HepG2 (cell line): ENCODE data around the gene MINDY1. TPM values are rescaled to one million over a fixed set of nuclear protein-coding genes. Genes with fewer than 3 reads are reported as not detected.

Experiments used
- CCDC6 ChIP-seq: sonication (generic); formaldehyde crosslinking; IDR thresholded peaks from 2 replicates; pipeline ENCODE4 v1.8.1; 2022; ENCODE audit warnings: mild to moderate bottlenecking, missing genetic modification reagents, moderate library complexity
- GTF2F1 ChIP-seq: fragments of 150-350 bp; IDR thresholded peaks from 2 replicates; pipeline ENCODE4 v1.6.1; 2014; ENCODE audit warnings: low read length
- JDP2 ChIP-seq: sonication (generic); formaldehyde crosslinking; IDR thresholded peaks from 2 replicates; pipeline ENCODE4 v1.8.1; 2022; ENCODE audit warnings: missing genetic modification reagents, borderline replicate concordance
- KLF6 ChIP-seq: IDR thresholded peaks from 2 replicates; pipeline ENCODE4 v1.8.0; 2016; ENCODE audit warnings: missing biosample characterization, missing genetic modification reagents
- MED13 ChIP-seq: sonication (generic); formaldehyde crosslinking; IDR thresholded peaks from 2 replicates; pipeline ENCODE4 v1.5.0; 2020; ENCODE audit warnings: missing genetic modification reagents
- NFKBIZ ChIP-seq: IDR thresholded peaks from 2 replicates; pipeline ENCODE4 v1.6.1; 2018; ENCODE audit warnings: missing genetic modification reagents, missing compliant biosample characterization
- NR2C2 ChIP-seq: sonication (generic); formaldehyde crosslinking; IDR thresholded peaks from 2 replicates; pipeline ENCODE4 v1.4.0; 2020; ENCODE audit warnings: missing genetic modification reagents, mild to moderate bottlenecking, moderate library complexity, borderline replicate concordance
- PATZ1 ChIP-seq: sonication (generic); formaldehyde crosslinking; IDR thresholded peaks from 2 replicates; pipeline ENCODE4 v1.4.0; 2020; ENCODE audit warnings: missing genetic modification reagents
- PRDM15 ChIP-seq: sonication (generic); formaldehyde crosslinking; IDR thresholded peaks from 2 replicates; pipeline ENCODE4 v1.4.0; 2020; ENCODE audit warnings: missing genetic modification reagents
- TBX3 ChIP-seq: fragments of 450-650 bp; IDR thresholded peaks from 2 replicates; pipeline ENCODE4 v1.6.1; 2017; ENCODE audit warnings: antibody characterized with exemption, mild to moderate bottlenecking, inconsistent platforms, borderline replicate concordance
- XBP1 ChIP-seq: sonication (generic); formaldehyde crosslinking; IDR thresholded peaks from 2 replicates; pipeline ENCODE4 v1.5.0; 2020; ENCODE audit warnings: missing genetic modification reagents
- ZBTB33 ChIP-seq: sonication (generic); formaldehyde crosslinking; IDR thresholded peaks from 2 replicates; pipeline ENCODE4 v1.4.0; 2020; ENCODE audit warnings: missing genetic modification reagents
- ZNF414 ChIP-seq: sonication (generic); formaldehyde crosslinking; IDR thresholded peaks from 2 replicates; pipeline ENCODE4 v1.5.0; 2020; ENCODE audit warnings: missing genetic modification reagents
- ZNF558 ChIP-seq: sonication (generic); formaldehyde crosslinking; IDR thresholded peaks from 2 replicates; pipeline ENCODE4 v1.9.0; 2022; ENCODE audit warnings: mild to moderate bottlenecking, missing genetic modification reagents, borderline replicate concordance
- ZNF788 ChIP-seq: sonication (generic); formaldehyde crosslinking; IDR thresholded peaks from 2 replicates; pipeline ENCODE4 v1.5.0; 2020; ENCODE audit warnings: mild to moderate bottlenecking, missing genetic modification reagents, borderline replicate concordance
- ZSCAN5A ChIP-seq: sonication (generic); formaldehyde crosslinking; IDR thresholded peaks from 2 replicates; pipeline ENCODE4 v1.8.0; 2022; ENCODE audit warnings: mild to moderate bottlenecking, missing genetic modification reagents, borderline replicate concordance
- ZZZ3 ChIP-seq: sonication (generic); formaldehyde crosslinking; IDR thresholded peaks from 2 replicates; pipeline ENCODE4 v1.4.0; 2020; ENCODE audit warnings: missing genetic modification reagents, mild to moderate bottlenecking, borderline replicate concordance
- polyA plus RNA-seq, 8 experiments: library from polyadenylated mRNA; depleted of rRNA in 3 of 8; stranded (reverse) in 7 of 8; unstranded in 1 of 8; fragments of >200 nt; fragmentation: Illumina TruSeq in 4 of 8; extraction: Trizol in 4 of 8; gene quantifications; 2 replicates each; pipeline versions ENCODE4 v1.2.1 to v1.2.3, GENCODE V29; 2011 to 2016; ENCODE audit warnings: low read depth in 4 of 8, missing spikeins in 1 of 8, mixed read lengths in 1 of 8; ENCODE audit not compliant: insufficient read depth in 1 of 8
- total RNA-seq, 5 experiments: library from RNA; depleted of rRNA; stranded (reverse); fragments of >200 nt; fragmentation: Illumina TruSeq; extraction: Trizol; gene quantifications; 2 replicates each; pipeline ENCODE4 v1.2.3, GENCODE V29; 2016; ENCODE audit warnings: low read depth in 1 of 5

Gene MINDY1
- total and polyA plus RNA-seq, 2 of the 13 experiments (the other 11 are each of a cell fraction or from before 2014, with no cell fraction given), result 11.1 to 15.0 TPM

GRCh38 chr1:150979092-150980056, 27.3 kb downstream of the MINDY1 start (continued):
- TF ChIP-seq NFKBIZ (CRISPR knock-in tag), result 0 out of 2 replicates have a peak, but pooled peaks have one; percentile 20
- TF ChIP-seq TBX3, result no peak
- TF ChIP-seq GTF2F1, result no peak
- no peak for TF ChIP-seq PRDM15 (CRISPR knock-in tag)
- 0 out of 2 replicates have a peak, but pooled peaks have one; percentile 38 for TF ChIP-seq CCDC6 (CRISPR knock-in tag)
- peak; percentile 70 for TF ChIP-seq PATZ1
- TF ChIP-seq ZSCAN5A (CRISPR knock-in tag), result no peak
- no peak for TF ChIP-seq JDP2 (CRISPR knock-in tag)
- TF ChIP-seq KLF6 (CRISPR knock-in tag), result 0 out of 2 replicates have a peak, but pooled peaks have one; percentile 5
- TF ChIP-seq ZNF558 (CRISPR knock-in tag), result no peak
- TF ChIP-seq XBP1 (CRISPR knock-in tag), result no peak
- TF ChIP-seq ZNF414 (CRISPR knock-in tag), result no peak
- TF ChIP-seq ZZZ3 (CRISPR knock-in tag), result no peak
- peak; percentile 61 for TF ChIP-seq ZBTB33
- TF ChIP-seq NR2C2 (CRISPR knock-in tag), result peak; percentile 50; the same call in 1 of the 2 replicates
- no peak for TF ChIP-seq ZNF788
- TF ChIP-seq MED13, result no peak
